DND-41 (cell line): ENCODE measurements around the gene RFPL1.

ENCODE experiments used
- EZH2 ChIP-seq: IDR thresholded peaks from 3 replicates; pipeline ENCODE4 v1.6.1; 2012; ENCODE audit warnings: borderline replicate concordance, low read depth, mild to moderate bottlenecking, moderate library complexity, low read length, inconsistent platforms; ENCODE audit not compliant: severe bottlenecking
- TF ChIP-seq, protein P1 (sequence below): IDR thresholded peaks from 2 replicates; pipeline ENCODE4 v1.5.1; 2012; ENCODE audit warnings: borderline replicate concordance, low read length, moderate library complexity, mild to moderate bottlenecking; ENCODE audit not compliant: poor library complexity, severe bottlenecking; ENCODE audit errors: extremely low read depth

DNA sequence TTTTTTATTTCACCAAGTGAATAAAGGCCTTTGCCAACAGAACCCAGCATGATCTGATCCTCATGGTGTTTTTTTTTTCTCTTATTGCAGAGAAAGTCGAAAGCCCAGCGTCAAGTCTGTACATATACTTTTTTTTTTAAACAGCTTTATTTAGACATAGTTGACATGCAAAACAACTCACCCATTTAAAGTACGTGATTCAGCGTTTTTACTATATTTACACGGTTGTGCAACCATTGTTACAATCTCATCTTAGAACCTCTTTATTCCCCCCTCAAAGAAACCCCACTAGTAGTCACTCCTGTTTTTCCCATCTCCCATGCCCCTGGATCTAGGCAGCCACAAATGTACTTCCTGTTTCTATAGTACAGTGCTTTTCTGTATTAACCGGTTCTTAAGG lies 29.4 kb upstream of the RFPL1 start:
- TF ChIP-seq, protein P1, sequence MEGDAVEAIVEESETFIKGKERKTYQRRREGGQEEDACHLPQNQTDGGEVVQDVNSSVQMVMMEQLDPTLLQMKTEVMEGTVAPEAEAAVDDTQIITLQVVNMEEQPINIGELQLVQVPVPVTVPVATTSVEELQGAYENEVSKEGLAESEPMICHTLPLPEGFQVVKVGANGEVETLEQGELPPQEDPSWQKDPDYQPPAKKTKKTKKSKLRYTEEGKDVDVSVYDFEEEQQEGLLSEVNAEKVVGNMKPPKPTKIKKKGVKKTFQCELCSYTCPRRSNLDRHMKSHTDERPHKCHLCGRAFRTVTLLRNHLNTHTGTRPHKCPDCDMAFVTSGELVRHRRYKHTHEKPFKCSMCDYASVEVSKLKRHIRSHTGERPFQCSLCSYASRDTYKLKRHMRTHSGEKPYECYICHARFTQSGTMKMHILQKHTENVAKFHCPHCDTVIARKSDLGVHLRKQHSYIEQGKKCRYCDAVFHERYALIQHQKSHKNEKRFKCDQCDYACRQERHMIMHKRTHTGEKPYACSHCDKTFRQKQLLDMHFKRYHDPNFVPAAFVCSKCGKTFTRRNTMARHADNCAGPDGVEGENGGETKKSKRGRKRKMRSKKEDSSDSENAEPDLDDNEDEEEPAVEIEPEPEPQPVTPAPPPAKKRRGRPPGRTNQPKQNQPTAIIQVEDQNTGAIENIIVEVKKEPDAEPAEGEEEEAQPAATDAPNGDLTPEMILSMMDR: no peak
- no peak for TF ChIP-seq EZH2
